Measurements from ENCODE around the gene USP10. TPM values are rescaled to one million over a fixed set of nuclear protein-coding genes. Genes with fewer than 3 reads are reported as not detected.

Gene USP10
- total RNA-seq, 1 experiment from 2014 or later, result 203 TPM

DNA sequence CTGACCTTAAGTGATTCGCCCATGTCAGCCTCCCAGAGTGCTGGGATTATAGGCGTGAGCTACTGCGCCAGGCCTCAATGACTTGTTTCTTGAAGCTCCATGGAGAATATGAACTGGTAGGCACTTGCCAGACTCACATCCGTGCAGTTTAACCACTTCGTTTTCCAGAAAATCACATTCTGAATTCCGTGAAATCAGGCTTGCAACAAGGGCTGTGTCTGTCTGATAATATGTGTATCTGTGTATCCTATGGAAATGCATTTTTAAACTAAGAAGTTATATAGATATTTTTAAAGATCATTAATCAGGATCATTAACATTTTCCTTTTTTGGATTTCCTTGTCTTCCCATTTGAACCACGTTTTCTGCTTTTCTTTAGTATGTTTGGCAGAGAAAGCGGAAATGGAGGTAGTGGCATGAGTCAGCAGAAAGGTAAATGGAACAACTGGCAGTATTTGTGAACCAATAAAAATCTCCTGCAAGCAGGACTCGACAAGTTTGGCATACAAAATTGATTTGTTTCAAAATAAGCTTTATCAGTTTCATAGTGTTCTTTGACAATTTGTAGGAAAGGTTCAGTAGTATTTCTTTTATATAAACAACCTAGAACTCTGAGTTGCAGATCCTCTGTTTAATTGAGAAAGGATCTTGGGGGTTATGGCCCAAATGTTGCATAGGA, 33.0 kb downstream of the USP10 start:
- Histone ChIP-seq H2BK120ac (ENCODE audit: low read depth, low read length, poor library complexity, severe bottlenecking) (peak overlapping the region; percentile 81), H3K23me2 (ENCODE audit: insufficient read length, low read depth, low read length, poor library complexity, severe bottlenecking) (no peaks in the 10 kb centered on the region), H3K4ac (ENCODE audit: low read depth, low read length) (no peak overlapping the region), H4K5ac (ENCODE audit: insufficient read length, low read depth, low read length) (peak overlapping the region; percentile 42), H2BK12ac (ENCODE audit: insufficient read length, low read depth, low read length) (no peak overlapping the region), H2BK5ac (ENCODE audit: insufficient read length, low read length) (peak overlapping the region; percentile 80), H3K9me3 (ENCODE audit: control insufficient read depth, low read depth, low read length) (no peaks in the 10 kb centered on the region), H2AFZ (ENCODE audit: low read length) (no peak overlapping the region), H3K27me3 (ENCODE audit: insufficient read depth, low read length) (no peaks in the 10 kb centered on the region), H2BK20ac (ENCODE audit: low read depth, low read length, poor library complexity, severe bottlenecking) (no peak overlapping the region), H4K20me1 (ENCODE audit: control insufficient read depth, insufficient read depth, insufficient read length) (no peaks in the 10 kb centered on the region), H3K4me1 (ENCODE audit: insufficient read depth, low read length) (peaks cover 11% of the 10 kb centered on the region; the same call in 1 of the 2 replicates), H3K79me2 (ENCODE audit: insufficient read depth, low read length) (peaks cover 20% of the 10 kb centered on the region; the same call in 1 of the 2 replicates), H2AK5ac (ENCODE audit: insufficient read length, low read length) (no peak overlapping the region), H3K27ac (ENCODE audit: insufficient read length, low read depth, low read length) (peak overlapping the region; percentile 70), H3K9ac (ENCODE audit: extremely low read depth, insufficient read length, low read length) (no peak overlapping the region), H3K14ac (ENCODE audit: insufficient read depth, low read length) (no peak overlapping the region), H3K56ac (ENCODE audit: insufficient read length, low read depth, low read length) (no peak overlapping the region), H3K79me1 (ENCODE audit: insufficient read depth, low read depth, low read length, poor library complexity, severe bottlenecking) (peaks cover 3% of the 10 kb centered on the region), H4K8ac (replicated peaks; ENCODE audit: insufficient read length, low read depth, low read length) (no peak overlapping the region), H3T11ph (ENCODE audit: low read length) (no peak overlapping the region), H4K91ac (ENCODE audit: insufficient read length, low read depth, low read length) (no peak overlapping the region), H3K4me2 (ENCODE audit: insufficient read depth, insufficient read length, low read length) (no peak overlapping the region), H3K23ac (ENCODE audit: insufficient read length, low read depth, low read length) (no peak overlapping the region), H2BK15ac (ENCODE audit: low read depth, low read length) (no peak overlapping the region), H3K18ac (ENCODE audit: insufficient read length, low read depth, low read length) (no peak overlapping the region)
- Mint-ChIP-seq H3K36me3 (ENCODE audit: insufficient read depth in 1 of 3, low read depth in 3 of 3) (peaks cover 0 to 25% (median 21%) of the 10 kb centered on the region in 3 experiments; a peak in 5 of 7 replicates), H3K27ac (peak overlapping the region; percentile 82 to 94 (median 92)), H3K4me1 (peaks cover 71 to 74% of the 10 kb centered on the region in 2 experiments), H3K27me3 (ENCODE audit: low read depth) (no peaks in the 10 kb centered on the region), H3K9me3 (peaks cover 0 to 3% of the 10 kb centered on the region in 2 experiments; a peak in 1 of 5 replicates), H3K4me3 (no peak overlapping the region)
- WGBS (ENCODE audit: extremely low coverage, insufficient read length, low lambda C conversion rate), result no CpG with 5 or more reads among the region's 9 CpGs
- TF ChIP-seq, protein P1, sequence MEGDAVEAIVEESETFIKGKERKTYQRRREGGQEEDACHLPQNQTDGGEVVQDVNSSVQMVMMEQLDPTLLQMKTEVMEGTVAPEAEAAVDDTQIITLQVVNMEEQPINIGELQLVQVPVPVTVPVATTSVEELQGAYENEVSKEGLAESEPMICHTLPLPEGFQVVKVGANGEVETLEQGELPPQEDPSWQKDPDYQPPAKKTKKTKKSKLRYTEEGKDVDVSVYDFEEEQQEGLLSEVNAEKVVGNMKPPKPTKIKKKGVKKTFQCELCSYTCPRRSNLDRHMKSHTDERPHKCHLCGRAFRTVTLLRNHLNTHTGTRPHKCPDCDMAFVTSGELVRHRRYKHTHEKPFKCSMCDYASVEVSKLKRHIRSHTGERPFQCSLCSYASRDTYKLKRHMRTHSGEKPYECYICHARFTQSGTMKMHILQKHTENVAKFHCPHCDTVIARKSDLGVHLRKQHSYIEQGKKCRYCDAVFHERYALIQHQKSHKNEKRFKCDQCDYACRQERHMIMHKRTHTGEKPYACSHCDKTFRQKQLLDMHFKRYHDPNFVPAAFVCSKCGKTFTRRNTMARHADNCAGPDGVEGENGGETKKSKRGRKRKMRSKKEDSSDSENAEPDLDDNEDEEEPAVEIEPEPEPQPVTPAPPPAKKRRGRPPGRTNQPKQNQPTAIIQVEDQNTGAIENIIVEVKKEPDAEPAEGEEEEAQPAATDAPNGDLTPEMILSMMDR (conservative IDR thresholded peaks at IDR 0.05), result no peak
- DNase-seq, result no peak

All from H9 (cell line).